ENCODE results near the gene PRB2. TPM values are rescaled to one million over a fixed set of nuclear protein-coding genes. Genes with fewer than 3 reads are reported as not detected.

PRB2 gene
- polyA plus RNA-seq, 1 donor from 2014 or later = not detected

- Histone ChIP-seq H3K9ac (ENCODE audit: low read length) (no peak overlapping the region), H3K79me2 (replicated peaks; ENCODE audit: insufficient read depth, low read length) (no peaks in the 10 kb centered on the region), H3F3A (ENCODE audit: insufficient read depth, low read length, poor library complexity, severe bottlenecking) (no peaks in the 10 kb centered on the region), H3K36me3 (ENCODE audit: insufficient read depth, low read length) (no peaks in the 10 kb centered on the region), H3K9me2 (ENCODE audit: insufficient read depth, low read length) (no peaks in the 10 kb centered on the region), H3K4me3 (ENCODE audit: low read length) (no peak overlapping the region), H2AFZ (ENCODE audit: low read depth, low read length) (no peak overlapping the region), H3K4me2 (ENCODE audit: low read length) (no peak overlapping the region), H3K9me3 (ENCODE audit: low read length) (no peaks in the 10 kb centered on the region), H3K27me3 (ENCODE audit: insufficient read depth, low read depth, low read length) (no peaks in the 10 kb centered on the region), H3K27ac (ENCODE audit: low read length) (no peak overlapping the region), H4K20me1 (ENCODE audit: insufficient read depth) (no peaks in the 10 kb centered on the region)
- TF ChIP-seq CTCF (IDR thresholded peaks at IDR 0.05; ENCODE audit: poor library complexity, severe bottlenecking) (peak; percentile 27), SMC3 (conservative IDR thresholded peaks at IDR 0.05; ENCODE audit: poor library complexity) (no peak)
These were observed 47.6 kb downstream of the PRB2 start for GRCh38 chr12:11347810-11348209.

DNA sequence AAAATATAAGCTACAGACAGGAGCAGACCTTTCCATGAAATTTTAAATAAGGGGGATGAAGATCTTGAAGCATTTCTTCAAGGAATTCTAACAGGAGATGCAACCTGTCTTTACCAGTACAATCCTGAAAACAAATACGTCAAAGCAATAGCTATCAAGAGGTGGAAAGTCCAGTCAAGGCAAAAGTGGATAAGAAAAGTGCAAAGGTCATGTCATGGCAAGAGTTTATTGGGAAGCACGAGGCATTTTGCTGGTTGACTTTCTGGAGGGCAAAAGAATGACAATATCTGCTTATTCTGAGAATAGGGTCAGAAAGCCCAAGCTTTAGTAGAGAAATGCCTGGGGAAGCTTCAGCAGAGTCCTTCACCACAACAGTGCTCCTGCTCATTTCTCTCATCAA is 50.9 kb downstream of the PRB2 start:
- H3K27me3 ChIP-seq (ENCODE audit: insufficient read depth, low read depth, low read length) = no peaks in the 10 kb centered on the region
- H3K27ac ChIP-seq (ENCODE audit: low read length) = no peak overlapping the region
- no peaks in the 10 kb centered on the region for H3K9me3 ChIP-seq (ENCODE audit: low read length)
- H2AFZ ChIP-seq (ENCODE audit: low read depth, low read length) = no peak overlapping the region
- no peaks in the 10 kb centered on the region for H3K36me3 ChIP-seq (ENCODE audit: insufficient read depth, low read length)
- no peaks in the 10 kb centered on the region for H3K79me2 ChIP-seq (replicated peaks; ENCODE audit: insufficient read depth, low read length)
- no peaks in the 10 kb centered on the region for H3F3A ChIP-seq (ENCODE audit: insufficient read depth, low read length, poor library complexity, severe bottlenecking)
- TF ChIP-seq EP300 (conservative IDR thresholded peaks at IDR 0.05; ENCODE audit: poor library complexity, severe bottlenecking) (no peak), RAD21 (conservative IDR thresholded peaks at IDR 0.05) (no peak), MXI1 (conservative IDR thresholded peaks at IDR 0.05; ENCODE audit: poor library complexity, severe bottlenecking) (no peak), POLR2AphosphoS5 (IDR thresholded peaks at IDR 0.05) (no peak)
- no peak overlapping the region for H3K4me2 ChIP-seq (ENCODE audit: low read length)
- no peak overlapping the region for H3K9ac ChIP-seq (ENCODE audit: low read length)
- no peak overlapping the region for H3K4me3 ChIP-seq (ENCODE audit: low read length)
- H4K20me1 ChIP-seq (ENCODE audit: insufficient read depth) = no peaks in the 10 kb centered on the region
- H3K9me2 ChIP-seq (ENCODE audit: insufficient read depth, low read length) = no peaks in the 10 kb centered on the region

Other genes with a start within 250 kb of the PRB2 start
- gene SMIM10L1, start 224.4 kb downstream of the PRB2 start, polyA plus RNA-seq = 19.1 and 22.0 TPM in 2 replicates
- gene TAS2R42, start 208.6 kb downstream of the PRB2 start, polyA plus RNA-seq = not detected in 2 replicates
- not detected in 2 replicates for gene PRB3, start 125.9 kb downstream of the PRB2 start, polyA plus RNA-seq
- not detected in 2 replicates for gene PRB4, start 85.1 kb downstream of the PRB2 start, polyA plus RNA-seq